ENCODE measurements around the gene TM9SF4. TPM values are rescaled to one million over a fixed set of nuclear protein-coding genes. Genes with fewer than 3 reads are reported as not detected.
"Not testable (repeated sequence)": the region's sequence is repeated elsewhere in the genome, so short reads cannot be mapped to it uniquely, and the experiment has no call there.

The TM9SF4 gene
- total and polyA plus RNA-seq, 2 of the 8 experiments (the other 6 are each of a cell fraction or from before 2014, with no cell fraction given): 38.4 to 68.7 TPM

GRCh38 chr20:32121908-32122307 is 12.4 kb downstream of the TM9SF4 start:
- H3K4me3 ChIP-seq (ENCODE audit: extremely low read depth in 1 of 4, insufficient read depth in 2 of 4, low read depth in 3 of 4, low read length in 4 of 4); H2BK20ac ChIP-seq (ENCODE audit: low read length); H3K14ac ChIP-seq (ENCODE audit: insufficient read length); H2BK120ac ChIP-seq (replicated peaks; ENCODE audit: low read depth, low read length); H3K56ac ChIP-seq (replicated peaks; ENCODE audit: insufficient read length, low read depth, low read length); H3K4ac ChIP-seq (replicated peaks; ENCODE audit: insufficient read length, low read depth, low read length); H3K36me3 ChIP-seq (ENCODE audit: control insufficient read depth in 2 of 4, insufficient read depth in 4 of 4, low read length in 3 of 4); H3K27me3 ChIP-seq (replicated peaks in 1 of 4; ENCODE audit: control insufficient read depth in 3 of 4, extremely low read depth in 1 of 4, insufficient read depth in 3 of 4, low read length in 3 of 4); FAIRE-seq; H3K4me2 ChIP-seq (ENCODE audit: insufficient read depth in 1 of 2, low read depth in 2 of 2, low read length in 2 of 2); H3K18ac ChIP-seq (ENCODE audit: extremely low read depth, low read length); H3K79me1 ChIP-seq (ENCODE audit: low read depth, low read length); H3K23ac ChIP-seq (ENCODE audit: insufficient read length); H2BK12ac ChIP-seq (ENCODE audit: low read depth, low read length); H2AK5ac ChIP-seq (ENCODE audit: low read depth, low read length); H3K9ac ChIP-seq (replicated peaks in 1 of 4; ENCODE audit: extremely low read depth in 1 of 4, low read depth in 3 of 4, low read length in 3 of 4); H4K20me1 ChIP-seq (replicated peaks in 1 of 2; ENCODE audit: control insufficient read depth in 1 of 2, insufficient read depth in 2 of 2, low read length in 2 of 2); H4K5ac ChIP-seq (ENCODE audit: insufficient read length, low read depth, low read length); H3K23me2 ChIP-seq (ENCODE audit: low read depth, low read length); CTCF ChIA-PET (ENCODE audit: partially characterized antibody); H2BK15ac ChIP-seq (ENCODE audit: low read length); H4K8ac ChIP-seq (ENCODE audit: extremely low read depth, insufficient read depth, low read length); H3K4me1 ChIP-seq (replicated peaks in 1 of 4; ENCODE audit: control insufficient read depth in 3 of 4, insufficient read depth in 4 of 4, low read length in 3 of 4); H4K91ac ChIP-seq (replicated peaks; ENCODE audit: insufficient read length, low read length); H2AFZ ChIP-seq (ENCODE audit: low read length); POLR2A ChIA-PET (ENCODE audit: partially characterized antibody); DNase-seq (ENCODE audit: low read depth in 1 of 2, low spot score in 2 of 2); H3K27ac ChIP-seq (ENCODE audit: low read depth, low read length); H2BK5ac ChIP-seq (ENCODE audit: low read depth, low read length): not testable (repeated sequence)
- Histone ChIP-seq H3K79me2 (ENCODE audit: control insufficient read depth in 1 of 2, insufficient read depth in 2 of 2, low read length in 2 of 2) (peaks cover 0 to 66% of the 10 kb centered on the region in 2 experiments; a peak in 3 of 4 replicates), H3K9me3 (ENCODE audit: insufficient read depth in 2 of 2, low read depth in 1 of 2, low read length in 1 of 2) (peaks cover 0 to 12% of the 10 kb centered on the region in 2 experiments; a peak in 1 of 4 replicates)
- no CpG with 5 or more reads among the region's 31 CpGs for WGBS, 2 experiments (ENCODE audit: extremely low coverage in 1 of 2, insufficient coverage in 1 of 2, insufficient read length in 1 of 2, insufficient replicate concordance in 2 of 2, low coverage in 1 of 2, low lambda C conversion rate in 2 of 2, missing lambda C conversion rate in 1 of 2)

Data from H1 (cell line).